ENCODE results near the gene KLHL12. TPM values are rescaled to one million over a fixed set of nuclear protein-coding genes. Genes with fewer than 3 reads are reported as not detected.

KLHL12 gene
- polyA plus RNA-seq, 2 of the 4 experiments (the other 2 are of a cell fraction), result 19.4 to 59.4 TPM

DNA sequence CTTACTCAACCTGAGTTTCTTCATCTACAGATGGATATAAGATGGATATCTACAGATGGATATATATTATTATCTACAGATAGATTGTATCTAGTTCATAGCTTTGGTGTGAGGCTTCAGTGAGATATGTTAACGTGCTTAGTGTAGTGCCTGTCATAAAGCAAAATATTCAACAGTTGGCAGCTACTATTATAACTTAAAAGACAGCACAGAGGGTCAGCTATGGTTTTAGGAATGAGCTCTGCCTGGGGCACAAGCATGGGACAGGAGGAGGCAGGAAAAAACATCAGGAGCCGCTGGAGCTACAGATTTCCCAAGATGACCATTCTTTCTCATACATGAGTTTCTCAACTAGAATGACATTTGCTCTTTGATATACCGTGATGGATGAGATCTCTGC, 41.3 kb upstream of the KLHL12 start:
- ChIA-PET CTCF (interaction anchor here (0.7 to 1.6 kb wide), 8 partner anchors 10 to 57 kb away, joined by 3 to 6 read pairs (median 3); no protein-coding TSS in a partner anchor), POLR2A (no interaction called here)
- FAIRE-seq (no peak), DNase-seq (ENCODE audit: low read depth in 1 of 2, low spot score in 1 of 2) (no peak), ATAC-seq (no peak)
- Histone ChIP-seq H3K4me1 (peaks cover 10% of the 10 kb centered on the region; the same call in 2 of the 3 replicates), H3K9me3 (no peaks in the 10 kb centered on the region), H3K4me3 (no peak overlapping the region), H3K27ac (no peak overlapping the region), H3K4me2 (peak overlapping the region; percentile 85)
- TF ChIP-seq RARB (CRISPR knock-in tag; IDR thresholded peaks at IDR 0.05) (no peak), RFX5 (IDR thresholded peaks at IDR 0.05) (no peak), ZNF302 (CRISPR knock-in tag; IDR thresholded peaks at IDR 0.05) (no peak), CEBPB (IDR thresholded peaks at IDR 0.05) (no peak)
- TF ChIP-seq, protein P1, sequence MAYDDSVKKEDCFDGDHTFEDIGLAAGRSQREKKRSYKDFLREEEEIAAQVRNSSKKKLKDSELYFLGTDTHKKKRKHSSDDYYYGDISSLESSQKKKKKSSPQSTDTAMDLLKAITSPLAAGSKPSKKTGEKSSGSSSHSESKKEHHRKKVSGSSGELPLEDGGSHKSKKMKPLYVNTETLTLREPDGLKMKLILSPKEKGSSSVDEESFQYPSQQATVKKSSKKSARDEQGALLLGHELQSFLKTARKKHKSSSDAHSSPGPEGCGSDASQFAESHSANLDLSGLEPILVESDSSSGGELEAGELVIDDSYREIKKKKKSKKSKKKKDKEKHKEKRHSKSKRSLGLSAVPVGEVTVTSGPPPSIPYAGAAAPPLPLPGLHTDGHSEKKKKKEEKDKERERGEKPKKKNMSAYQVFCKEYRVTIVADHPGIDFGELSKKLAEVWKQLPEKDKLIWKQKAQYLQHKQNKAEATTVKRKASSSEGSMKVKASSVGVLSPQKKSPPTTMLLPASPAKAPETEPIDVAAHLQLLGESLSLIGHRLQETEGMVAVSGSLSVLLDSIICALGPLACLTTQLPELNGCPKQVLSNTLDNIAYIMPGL (CRISPR knock-in tag; IDR thresholded peaks at IDR 0.05; ENCODE audit: borderline replicate concordance), result no peak
- 80% methylated on average over 3 of the region's 3 CpGs for WGBS (ENCODE audit: missing lambda C conversion rate)

DNA sequence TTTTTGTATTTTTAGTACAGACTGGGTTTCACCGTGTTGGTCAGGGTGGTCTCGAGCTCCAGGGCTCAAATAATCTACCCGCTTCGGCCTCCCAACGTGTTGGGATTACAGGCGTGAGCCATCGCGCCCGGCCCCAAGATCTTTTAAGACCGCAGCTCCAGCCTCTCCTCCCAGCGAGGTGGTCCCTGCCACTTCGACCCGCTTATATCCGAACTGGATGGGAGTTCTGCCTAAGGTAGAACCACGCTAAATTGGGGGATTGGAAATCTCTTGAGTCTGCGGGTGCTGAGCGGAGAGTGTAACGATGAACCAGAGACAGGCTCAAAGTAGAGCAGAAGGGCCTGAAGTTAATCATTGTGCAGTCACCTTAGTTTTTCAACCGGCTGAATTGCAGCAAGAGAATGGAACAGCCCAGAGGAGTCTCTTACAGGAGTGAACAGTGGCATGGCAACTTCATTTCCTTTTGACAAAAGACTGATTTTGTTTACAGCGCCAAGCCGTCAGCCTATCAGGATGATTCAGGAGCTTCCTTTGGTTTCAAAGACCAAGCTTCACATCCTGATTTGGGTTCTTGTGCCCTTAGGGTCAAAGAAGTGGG, 40.7 kb upstream of the KLHL12 start:
- POLR2A ChIA-PET, result no interaction called here
- CTCF ChIA-PET, result interaction anchor here (0.7 to 1.6 kb wide), 8 partner anchors 11 to 56 kb away, joined by 3 to 6 read pairs (median 3); no protein-coding TSS in a partner anchor
- H3K4me2 ChIP-seq, result peak overlapping the region; percentile 85
- H3K4me3 ChIP-seq, result peak overlapping the region; percentile 79
- H3K9me3 ChIP-seq, result no peaks in the 10 kb centered on the region
- WGBS (ENCODE audit: missing lambda C conversion rate), result 65% methylated on average over 21 of the region's 21 CpGs
- ATAC-seq (peak in 1 of 2 experiments; percentile 3; a peak in 2 of 6 replicates), DNase-seq (ENCODE audit: low read depth in 1 of 2, low spot score in 1 of 2) (no peak), FAIRE-seq (no peak)
- TF ChIP-seq PHF8 (IDR thresholded peaks at IDR 0.05; ENCODE audit: borderline replicate concordance, low read depth), result peak; percentile 52; the same call in 1 of the 2 replicates
- TF ChIP-seq, protein P2, sequence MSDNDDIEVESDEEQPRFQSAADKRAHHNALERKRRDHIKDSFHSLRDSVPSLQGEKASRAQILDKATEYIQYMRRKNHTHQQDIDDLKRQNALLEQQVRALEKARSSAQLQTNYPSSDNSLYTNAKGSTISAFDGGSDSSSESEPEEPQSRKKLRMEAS (IDR thresholded peaks at IDR 0.05), result no peak
- H3K4me1 ChIP-seq, result peaks cover 10% of the 10 kb centered on the region; the same call in 2 of the 3 replicates
- peak overlapping the region; percentile 62 to 84 for H3K27ac ChIP-seq

DNA sequence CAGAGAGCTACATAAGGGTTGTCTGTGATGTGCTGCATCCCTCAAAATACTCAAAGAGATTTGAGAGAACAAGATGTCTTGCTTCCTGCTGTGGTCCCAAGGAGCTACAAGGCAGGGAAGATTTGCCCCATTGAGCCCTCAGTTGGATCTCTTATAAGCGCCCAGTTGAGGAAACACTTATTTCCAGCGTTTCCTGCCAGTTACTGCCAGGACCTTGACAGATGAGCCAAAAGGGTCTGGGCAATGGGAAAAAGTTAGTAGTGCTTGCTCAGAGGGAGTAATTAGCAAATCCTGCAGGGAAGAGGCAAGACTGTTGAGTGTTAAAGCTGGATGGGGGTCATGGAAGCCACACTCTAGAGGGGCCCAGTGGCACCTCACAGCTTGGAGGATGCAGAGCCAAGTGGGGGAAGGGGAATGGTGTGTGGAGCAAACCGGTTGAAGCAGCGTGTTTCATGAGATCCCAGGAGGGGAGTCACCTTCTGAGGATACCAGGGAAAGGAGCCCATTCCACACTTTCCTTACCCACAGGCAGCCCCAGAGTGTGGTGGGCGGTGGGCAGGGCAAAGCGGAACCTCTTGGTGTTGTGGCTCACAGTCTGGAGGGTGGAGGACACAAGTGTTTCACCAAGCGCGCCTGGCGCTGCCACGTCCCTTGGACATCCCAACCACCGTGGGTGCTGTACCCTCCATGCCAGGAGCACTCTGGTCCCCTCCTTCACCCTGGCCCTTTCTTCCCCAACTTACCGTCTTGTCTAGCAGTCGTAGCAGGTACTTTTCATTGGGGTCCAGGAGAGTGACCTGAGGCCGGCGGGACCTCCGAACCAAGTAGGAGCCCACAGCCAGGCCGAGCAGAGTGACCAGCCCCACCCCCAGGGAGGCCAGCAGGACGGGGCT, 39.2 kb upstream of the KLHL12 start:
- ChIA-PET POLR2A (no interaction called here), CTCF (interaction anchor here (0.9 kb wide), 1 partner anchor 42 kb away, joined by 3 read pairs; no protein-coding TSS in a partner anchor)
- WGBS (ENCODE audit: missing lambda C conversion rate), result 71% methylated on average over 16 of the region's 18 CpGs
- peak; percentile 6 to 11; a peak in 4 of 6 replicates for ATAC-seq
- FAIRE-seq, result no peak
- peak overlapping the region; percentile 85 for H3K4me2 ChIP-seq
- H3K4me1 ChIP-seq, result peaks cover 10% of the 10 kb centered on the region; the same call in 2 of the 3 replicates
- TF ChIP-seq MAFK (IDR thresholded peaks at IDR 0.05; ENCODE audit: partially characterized antibody), result no peak
- no peak for TF ChIP-seq HOXB13 (CRISPR knock-in tag; IDR thresholded peaks at IDR 0.05; ENCODE audit: low read depth)
- TF ChIP-seq TP53 (CRISPR knock-in tag; IDR thresholded peaks at IDR 0.05), result no peak
- TF ChIP-seq, protein P3, sequence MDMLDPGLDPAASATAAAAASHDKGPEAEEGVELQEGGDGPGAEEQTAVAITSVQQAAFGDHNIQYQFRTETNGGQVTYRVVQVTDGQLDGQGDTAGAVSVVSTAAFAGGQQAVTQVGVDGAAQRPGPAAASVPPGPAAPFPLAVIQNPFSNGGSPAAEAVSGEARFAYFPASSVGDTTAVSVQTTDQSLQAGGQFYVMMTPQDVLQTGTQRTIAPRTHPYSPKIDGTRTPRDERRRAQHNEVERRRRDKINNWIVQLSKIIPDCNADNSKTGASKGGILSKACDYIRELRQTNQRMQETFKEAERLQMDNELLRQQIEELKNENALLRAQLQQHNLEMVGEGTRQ (IDR thresholded peaks at IDR 0.05), result no peak
- TF ChIP-seq NR3C1 (IDR thresholded peaks at IDR 0.05), result no peak
- TF ChIP-seq EHMT2 (IDR thresholded peaks at IDR 0.05; ENCODE audit: low read depth), result no peak
- TF ChIP-seq, protein P4, sequence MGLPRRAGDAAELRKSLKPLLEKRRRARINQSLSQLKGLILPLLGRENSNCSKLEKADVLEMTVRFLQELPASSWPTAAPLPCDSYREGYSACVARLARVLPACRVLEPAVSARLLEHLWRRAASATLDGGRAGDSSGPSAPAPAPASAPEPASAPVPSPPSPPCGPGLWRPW (IDR thresholded peaks at IDR 0.05), result no peak
- TF ChIP-seq JUNB (IDR thresholded peaks at IDR 0.05), result no peak
- TF ChIP-seq ZNF302 (CRISPR knock-in tag; IDR thresholded peaks at IDR 0.05), result no peak
- TF ChIP-seq KDM1A (IDR thresholded peaks at IDR 0.05; ENCODE audit: low read depth), result no peak
- no peak for TF ChIP-seq SMC3 (IDR thresholded peaks at IDR 0.05)
- TF ChIP-seq HEYL (CRISPR knock-in tag; IDR thresholded peaks at IDR 0.05), result no peak
- TF ChIP-seq ESRRA (IDR thresholded peaks at IDR 0.05; ENCODE audit: borderline replicate concordance, low read length), result no peak
- TF ChIP-seq FOXS1 (CRISPR knock-in tag; IDR thresholded peaks at IDR 0.05), result no peak
- TF ChIP-seq NFE2L2 (conservative IDR thresholded peaks at IDR 0.05; ENCODE audit: low read length), result no peak
- no peak for TF ChIP-seq FOSL2 (IDR thresholded peaks at IDR 0.05)
- TF ChIP-seq FOSL2 (CRISPR knock-in tag; IDR thresholded peaks at IDR 0.05), result no peak
- TF ChIP-seq, protein P1 (CRISPR knock-in tag; IDR thresholded peaks at IDR 0.05; ENCODE audit: borderline replicate concordance), result no peak
- no peak for TF ChIP-seq CHD2 (IDR thresholded peaks at IDR 0.05; ENCODE audit: low read length, partially characterized antibody)
- peak overlapping the region; percentile 79 for H3K4me3 ChIP-seq
- no peaks in the 10 kb centered on the region for H3K9me3 ChIP-seq
- DNase-seq (ENCODE audit: low read depth in 1 of 2, low spot score in 1 of 2), result peak in 1 of 2 experiments; percentile 35
- peak overlapping the region; percentile 74 to 84 for H3K27ac ChIP-seq
